Measurements from ENCODE around the gene LHX5.

LHX5 gene

GRCh38 chr12:113439606-113440030 lies 32.1 kb downstream of the LHX5 start:
- no peak for DNase-seq (ENCODE audit: low read depth in 2 of 2)

DNA sequence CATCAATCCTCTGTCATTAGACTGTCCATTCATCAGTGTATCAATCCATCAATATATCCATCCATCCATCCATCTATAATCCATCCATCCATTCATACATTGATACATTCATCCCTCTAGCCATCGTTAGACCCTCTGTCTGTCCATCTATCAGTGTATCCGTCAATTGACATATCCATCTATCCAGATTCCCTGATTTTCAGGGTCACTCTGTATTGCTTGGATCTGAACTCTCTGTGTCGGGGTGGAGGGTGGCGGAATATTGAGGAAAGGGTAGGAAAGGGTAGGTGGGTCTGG lies 32.4 kb downstream of the LHX5 start:
- no peak for DNase-seq (ENCODE audit: low read depth in 2 of 2)

DNA sequence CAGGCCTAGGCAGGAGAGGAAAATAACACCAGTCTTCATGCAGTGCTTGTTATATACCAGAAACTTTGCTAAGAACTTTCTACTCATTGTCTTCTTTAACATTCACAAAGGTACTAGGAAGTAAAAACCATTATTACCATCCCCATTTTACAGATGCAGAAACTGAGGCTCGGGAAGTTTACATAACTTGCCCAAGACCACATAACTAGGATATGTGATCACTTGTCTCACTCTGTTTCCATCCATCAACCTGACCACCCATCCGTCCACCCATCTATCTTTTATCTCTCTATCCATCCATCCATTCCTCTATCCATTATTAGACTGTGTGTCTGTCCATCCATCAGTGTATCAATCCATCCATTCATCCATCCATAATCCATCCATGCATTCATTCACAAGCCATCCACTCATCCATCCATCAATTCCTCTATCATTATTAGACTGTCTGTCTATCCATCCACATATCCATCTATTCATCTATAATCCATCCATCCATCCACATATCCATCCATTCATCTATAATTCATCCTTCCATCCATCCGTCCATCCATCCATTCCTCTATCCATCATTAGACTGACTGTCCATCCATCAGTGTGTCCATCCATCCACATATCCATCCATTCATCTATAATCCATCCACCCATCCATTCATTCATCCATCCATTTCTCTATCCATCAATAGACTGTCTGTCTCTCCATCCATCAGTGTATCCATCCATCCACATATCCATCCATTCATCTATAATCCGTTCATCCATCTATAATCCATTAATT lies 33.0 kb downstream of the LHX5 start:
- DNase-seq (ENCODE audit: low read depth in 2 of 2), result no peak

DNA sequence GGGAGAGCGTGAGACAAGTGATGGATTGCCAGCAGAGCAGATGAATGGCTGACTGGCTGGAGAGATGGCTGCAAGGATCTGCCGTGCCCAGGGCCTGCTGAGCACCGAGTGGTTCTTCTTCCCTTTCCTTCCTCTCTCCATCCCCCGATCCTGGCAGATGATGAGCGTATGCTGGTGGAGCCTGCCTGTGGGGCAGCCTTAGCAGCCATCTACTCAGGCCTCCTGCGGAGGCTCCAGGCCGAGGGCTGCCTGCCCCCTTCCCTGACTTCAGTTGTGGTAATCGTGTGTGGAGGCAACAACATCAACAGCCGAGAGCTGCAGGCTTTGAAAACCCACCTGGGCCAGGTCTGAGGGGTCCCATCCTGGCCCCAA lies 34.0 kb downstream of the LHX5 start:
- no peak for DNase-seq (ENCODE audit: low read depth in 2 of 2)

DNA sequence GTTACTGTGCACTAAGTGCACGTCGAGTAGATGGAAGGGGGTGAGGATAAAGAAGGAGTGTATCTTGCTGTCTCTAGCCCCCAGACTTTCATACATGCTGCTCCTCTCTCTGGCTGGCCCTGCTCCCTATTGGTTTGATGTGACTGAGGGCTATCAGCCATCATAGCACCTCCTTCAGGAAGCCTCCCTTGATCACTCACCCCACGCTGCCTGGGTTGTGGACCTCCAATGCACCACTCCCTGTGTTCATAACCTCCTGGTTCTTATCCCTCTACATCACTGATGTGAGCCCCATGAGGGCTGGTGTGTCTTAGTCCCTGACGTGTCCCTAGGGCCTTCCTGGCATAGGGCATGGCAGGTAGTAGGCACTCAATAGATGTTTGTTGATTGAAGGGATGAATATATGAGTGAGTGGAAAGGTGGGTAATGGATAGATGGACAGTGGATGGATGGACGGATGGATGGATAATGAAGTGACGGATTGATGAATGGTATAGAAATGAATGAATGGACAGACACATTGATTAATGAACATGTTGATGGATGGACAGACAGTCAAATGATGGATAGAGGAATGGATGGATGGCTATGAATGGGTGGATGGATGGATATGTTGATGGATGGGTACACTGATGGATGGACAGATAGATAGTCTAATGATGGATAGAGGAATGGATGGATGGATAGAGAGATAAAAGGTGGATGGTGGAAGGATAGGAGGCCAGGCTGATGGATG lies 34.5 kb downstream of the LHX5 start:
- no peak for DNase-seq (ENCODE audit: low read depth in 2 of 2)

DNA sequence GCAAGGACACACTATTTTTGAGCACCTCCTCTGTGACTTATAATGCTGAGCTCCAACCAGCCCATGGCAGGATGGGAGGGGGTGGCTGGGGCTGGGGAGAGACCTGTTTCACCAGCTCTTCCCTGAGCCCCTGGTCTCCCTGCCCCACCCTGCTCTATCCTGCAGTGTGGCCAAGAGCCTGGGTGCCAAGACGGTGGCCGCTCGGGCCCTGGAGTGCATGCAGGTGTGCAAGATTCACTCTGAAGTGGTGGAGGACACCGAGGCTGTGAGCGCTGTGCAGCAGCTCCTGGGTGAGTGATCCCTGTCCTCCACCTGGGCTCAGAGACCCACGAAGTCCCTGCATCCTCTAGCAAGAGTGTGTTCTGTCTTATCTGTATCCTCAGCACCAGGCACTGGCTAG lies 35.1 kb downstream of the LHX5 start:
- DNase-seq (ENCODE audit: low read depth in 2 of 2), result no peak

DNA sequence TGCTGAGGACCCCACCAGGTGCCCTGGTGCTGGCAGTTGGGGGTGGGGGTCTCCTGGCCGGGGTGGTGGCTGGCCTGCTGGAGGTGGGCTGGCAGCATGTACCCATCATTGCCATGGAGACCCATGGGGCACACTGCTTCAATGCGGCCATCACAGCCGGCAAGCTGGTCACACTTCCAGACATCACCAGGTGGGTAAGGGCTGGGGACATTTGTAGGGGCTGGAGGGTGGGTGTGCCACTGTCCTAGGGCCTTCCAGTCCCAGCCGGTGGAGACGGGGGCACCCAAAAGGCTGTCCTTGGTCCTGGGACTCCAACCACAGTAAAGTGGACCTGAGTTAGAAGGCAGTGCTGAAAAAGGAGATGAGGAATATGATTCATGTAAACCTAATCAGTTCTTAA lies 36.3 kb downstream of the LHX5 start:
- DNase-seq (ENCODE audit: low read depth in 2 of 2), result no peak

GRCh38 chr12:113432986-113433385 lies 38.7 kb downstream of the LHX5 start:
- DNase-seq (ENCODE audit: low read depth in 2 of 2), result no peak

DNA sequence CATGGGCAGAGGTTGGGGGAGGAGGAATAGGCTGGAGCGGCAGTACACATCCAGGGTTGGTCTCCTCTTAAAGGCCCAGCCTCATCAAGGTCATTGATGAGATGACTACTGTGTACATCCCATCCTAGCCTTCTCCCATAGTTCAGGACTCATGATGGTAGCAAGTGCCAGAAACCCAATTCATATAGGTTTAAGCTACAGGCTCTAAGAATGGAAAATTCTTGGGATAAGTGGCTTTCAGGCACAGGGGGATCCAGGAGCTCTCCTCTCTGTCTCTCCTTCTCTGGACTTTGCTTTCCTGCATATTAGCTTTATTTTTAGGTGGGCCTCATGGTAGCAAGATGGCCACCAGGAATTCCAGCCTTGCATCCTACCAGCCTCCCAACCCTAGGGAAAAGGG lies 43.2 kb downstream of the LHX5 start:
- DNase-seq (ENCODE audit: low read depth in 2 of 2), result no peak

GRCh38 chr12:113427882-113428281 lies 43.8 kb downstream of the LHX5 start:
- no peak for DNase-seq (ENCODE audit: low read depth in 2 of 2)

DNA sequence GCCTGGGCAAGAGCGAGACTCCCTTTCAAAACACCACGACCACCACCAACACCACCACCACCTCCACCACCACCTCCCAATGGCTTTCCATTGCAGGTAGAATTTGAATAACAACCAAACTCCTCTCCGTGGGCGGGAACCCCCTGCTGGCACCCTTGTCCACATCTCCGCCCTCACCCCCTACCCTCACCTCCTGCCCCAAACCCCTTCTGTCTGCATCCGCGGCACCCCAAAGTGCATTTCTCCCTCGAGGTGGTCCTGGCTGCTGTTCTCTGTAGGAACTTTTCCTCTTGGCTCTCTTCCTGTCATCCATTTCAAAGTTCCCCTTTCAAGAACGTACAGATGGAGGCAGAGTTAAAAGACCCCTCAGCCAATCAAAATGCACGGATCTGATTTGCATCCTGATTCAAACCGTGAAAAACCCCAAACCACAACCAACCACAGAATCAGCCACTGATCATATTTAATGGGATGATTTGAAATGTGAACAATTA lies 45.7 kb downstream of the LHX5 start:
- no peak for DNase-seq (ENCODE audit: low read depth in 2 of 2)

- DNase-seq (ENCODE audit: low read depth in 2 of 2), result peak; percentile 42 to 50
These were observed 46.5 kb downstream of the LHX5 start for GRCh38 chr12:113424915-113425823.

DNA sequence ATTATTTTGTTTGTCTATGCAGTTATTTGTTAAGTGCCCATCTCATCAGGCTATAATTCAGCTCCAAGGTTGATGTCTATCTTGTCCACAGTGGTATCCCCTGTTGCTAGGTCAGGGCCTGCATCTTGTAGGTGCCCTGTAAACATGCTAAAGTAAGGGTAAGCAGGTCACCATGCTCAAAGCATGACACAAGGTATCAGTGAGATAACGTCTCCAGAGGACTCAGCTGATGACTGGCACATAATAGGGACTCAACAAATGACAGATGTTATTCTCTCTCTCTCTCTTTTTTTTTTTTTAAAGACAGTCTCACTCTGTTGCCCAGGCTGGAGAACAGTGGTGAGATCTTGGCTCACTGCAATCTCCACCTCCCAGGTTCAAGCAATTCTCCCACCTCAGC lies 47.2 kb downstream of the LHX5 start:
- DNase-seq (ENCODE audit: low read depth in 2 of 2), result no peak

DNA sequence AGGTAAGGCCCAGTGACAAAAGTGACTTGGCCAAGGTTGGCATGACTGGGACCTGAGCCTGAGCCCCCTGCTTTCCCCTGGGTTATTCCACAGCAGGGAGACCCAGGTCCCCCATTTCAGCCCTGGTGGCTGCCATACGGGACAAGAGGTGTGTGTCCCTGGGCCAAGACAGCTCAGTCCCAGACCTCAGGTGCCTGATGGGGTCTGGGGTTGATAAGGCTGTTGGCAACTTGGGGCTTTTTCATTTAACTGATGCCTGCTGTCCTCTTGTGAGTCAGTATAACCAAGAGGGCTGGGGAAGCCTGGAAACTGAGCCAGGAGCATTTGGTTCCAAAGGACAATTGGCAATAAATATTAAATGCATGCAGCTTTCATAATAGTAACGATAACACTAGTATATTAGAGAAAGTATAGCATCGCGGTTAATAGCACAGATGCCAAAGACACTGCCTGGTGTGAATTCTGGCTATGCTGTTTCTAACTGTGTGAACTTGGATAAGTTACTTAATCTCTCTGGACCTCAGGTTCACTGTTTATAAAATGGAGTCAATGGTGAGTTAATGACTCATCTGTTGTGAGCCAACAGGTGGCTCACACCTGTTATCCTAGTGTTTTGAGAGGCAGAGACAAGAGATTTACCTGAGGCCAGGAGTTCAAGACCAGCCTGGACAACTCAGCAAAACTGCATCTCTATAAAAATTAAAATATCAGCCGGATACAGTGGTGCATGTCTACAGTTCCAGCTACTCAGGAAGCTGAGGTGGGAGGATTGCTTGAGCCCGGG lies 48.6 kb downstream of the LHX5 start:
- DNase-seq (ENCODE audit: low read depth in 2 of 2), result no peak

GRCh38 chr12:113422030-113422885 lies 49.4 kb downstream of the LHX5 start, which contains the start of gene SDSL:
SDSL (plus strand) TSS chr12:113422380; CDS start chr12:113427983, 5,603 bp downstream.
- no peak for DNase-seq (ENCODE audit: low read depth in 2 of 2)

DNA sequence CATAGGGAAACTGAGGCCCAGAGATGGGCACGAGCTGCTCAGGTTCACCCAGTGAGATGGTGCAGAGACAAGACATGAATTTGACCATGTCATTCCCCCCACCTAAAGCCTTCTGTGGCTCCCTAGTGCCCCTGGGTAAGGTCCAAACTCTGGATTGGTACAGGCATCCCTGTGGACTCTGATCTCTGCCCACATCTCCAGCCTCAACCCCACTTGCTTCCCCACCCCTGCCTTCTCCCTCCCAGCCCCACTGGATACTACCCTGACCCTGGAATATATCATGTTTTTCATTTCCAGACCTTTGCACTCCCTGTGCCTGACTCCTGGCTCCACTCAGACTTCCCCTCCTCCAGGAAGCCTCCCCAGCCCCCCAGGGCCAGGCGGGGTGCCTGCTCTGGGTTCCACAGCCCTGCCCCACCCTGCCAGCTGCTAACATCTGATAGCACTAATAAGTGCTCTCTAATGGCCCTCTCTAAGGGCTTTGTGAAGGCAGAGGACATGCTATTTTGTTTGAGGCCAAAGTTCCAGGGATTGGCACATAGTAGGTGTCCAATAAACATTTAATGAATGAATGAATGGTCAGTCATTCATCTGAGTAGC lies 50.6 kb downstream of the LHX5 start:
- DNase-seq (ENCODE audit: low read depth in 2 of 2), result no peak

DNA sequence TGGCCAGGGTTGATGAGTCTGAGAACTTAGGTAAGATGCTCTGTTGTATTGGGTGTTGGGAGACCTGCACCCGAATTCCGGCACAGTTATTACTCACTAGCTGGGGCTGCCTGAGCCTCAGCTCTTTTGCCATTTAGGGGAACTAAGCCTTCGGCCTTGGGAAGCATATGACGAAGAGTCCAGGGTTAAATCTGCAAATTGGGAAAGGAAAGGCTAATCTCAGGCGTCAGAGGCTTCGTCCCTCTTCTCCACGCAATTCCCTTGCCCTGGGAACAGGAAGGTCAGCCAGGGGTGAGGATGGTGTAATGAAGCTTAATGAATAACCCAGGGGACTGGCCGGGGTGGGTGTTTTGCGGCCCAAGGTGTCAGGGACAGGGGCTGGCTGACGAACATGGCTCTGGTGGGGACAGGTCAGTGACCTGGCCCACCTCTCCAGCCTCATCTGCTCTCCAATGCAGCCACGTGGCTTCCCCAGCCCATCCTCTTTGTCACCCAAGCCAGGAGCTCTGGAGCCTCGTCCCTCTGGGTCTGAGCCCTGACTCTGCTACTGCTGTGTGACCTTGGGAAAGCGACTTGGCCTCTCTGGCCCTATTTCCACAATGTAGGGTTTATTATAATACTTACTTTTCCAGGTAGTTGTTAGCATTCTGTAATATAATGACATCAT lies 53.3 kb downstream of the LHX5 start:
- no peak for DNase-seq (ENCODE audit: low read depth in 2 of 2)

DNA sequence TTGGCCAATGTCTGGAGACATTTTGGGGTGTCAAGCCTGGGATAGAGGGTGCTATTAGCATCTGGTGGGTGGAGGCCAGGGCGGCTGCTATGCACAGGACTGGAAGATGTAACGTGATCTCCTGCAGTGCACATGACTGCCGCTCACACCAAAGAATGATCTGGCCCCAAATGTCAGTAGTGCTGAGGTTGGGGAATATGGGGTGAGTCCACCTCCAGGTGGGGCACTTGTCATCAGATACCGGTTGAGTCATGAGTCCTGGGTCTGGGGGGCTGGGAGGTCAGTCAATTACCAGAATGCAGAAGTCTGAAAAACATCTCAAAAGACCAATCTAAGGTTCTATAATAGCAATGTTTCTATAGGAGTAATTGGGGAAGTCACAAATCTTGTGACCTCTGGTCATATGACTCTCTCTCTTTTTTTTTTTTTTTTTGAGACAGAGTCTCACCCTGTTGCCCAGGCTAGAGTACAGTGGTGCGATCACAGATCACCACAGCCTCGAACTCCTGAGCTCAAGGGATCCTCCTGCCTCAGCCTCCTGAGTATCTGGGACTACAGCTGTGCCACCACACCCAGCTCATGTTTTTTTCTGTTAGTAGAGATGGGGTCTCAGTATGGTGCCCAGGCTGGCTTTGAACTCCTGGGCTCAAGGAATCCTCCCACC lies 55.4 kb downstream of the LHX5 start:
- no peak for DNase-seq (ENCODE audit: low read depth in 2 of 2)

GRCh38 chr12:113414519-113415038 lies 57.1 kb downstream of the LHX5 start:
- DNase-seq (ENCODE audit: low read depth in 2 of 2), result no peak

Data from stimulated activated CD4-positive, alpha-beta T cell treated with anti-CD3 and anti-CD28 coated beads, Interleukin-1b, Interleukin-23, amount 100 ng/mL, for 4 hours (primary cell).